ENCODE measurements around the gene SNX5.

The SNX5 gene

DNA sequence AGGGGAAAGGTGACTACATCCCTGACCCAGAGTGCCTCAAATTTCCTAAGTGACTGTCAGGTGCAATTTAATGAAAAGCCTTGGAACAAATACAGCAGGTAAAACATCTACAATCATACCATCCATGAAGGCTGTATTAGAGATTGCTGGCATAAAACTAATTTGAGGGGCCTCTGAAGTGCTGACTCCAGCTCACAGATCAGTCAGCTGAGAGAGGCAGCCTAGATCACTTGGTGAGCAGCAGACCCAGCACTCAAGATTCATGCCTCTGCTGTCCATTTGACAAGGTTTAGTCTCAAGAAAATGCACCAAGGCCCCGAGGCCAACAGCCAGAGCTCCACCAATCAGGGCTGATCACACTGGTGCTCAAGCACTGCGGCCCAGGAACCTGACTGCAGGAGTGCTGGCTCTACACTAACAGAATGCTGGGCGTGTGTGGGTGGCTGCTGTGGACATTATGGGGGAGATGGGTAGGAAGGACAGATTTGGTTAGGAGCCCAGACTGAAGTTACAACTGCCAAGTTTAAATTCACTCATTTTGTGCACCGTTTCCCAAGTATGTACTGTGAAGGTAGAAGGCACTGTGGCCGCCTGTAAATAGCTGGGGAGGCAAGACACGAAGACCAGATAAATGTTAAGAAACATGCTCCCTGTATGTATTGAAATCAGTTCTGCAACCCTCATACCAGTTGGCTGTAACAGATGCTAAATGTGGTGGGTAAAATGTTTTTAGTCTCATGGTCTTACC is 28.2 kb downstream of the SNX5 start:
- in situ Hi-C loops (cut with HindIII; ENCODE audit: low pct_unique_long_range_greater_than_20kb, low sequenced_read_pairs), result no loop called here
- no peak for DNase-seq (ENCODE audit: low read depth in 1 of 2, low spot score in 1 of 2)

DNA sequence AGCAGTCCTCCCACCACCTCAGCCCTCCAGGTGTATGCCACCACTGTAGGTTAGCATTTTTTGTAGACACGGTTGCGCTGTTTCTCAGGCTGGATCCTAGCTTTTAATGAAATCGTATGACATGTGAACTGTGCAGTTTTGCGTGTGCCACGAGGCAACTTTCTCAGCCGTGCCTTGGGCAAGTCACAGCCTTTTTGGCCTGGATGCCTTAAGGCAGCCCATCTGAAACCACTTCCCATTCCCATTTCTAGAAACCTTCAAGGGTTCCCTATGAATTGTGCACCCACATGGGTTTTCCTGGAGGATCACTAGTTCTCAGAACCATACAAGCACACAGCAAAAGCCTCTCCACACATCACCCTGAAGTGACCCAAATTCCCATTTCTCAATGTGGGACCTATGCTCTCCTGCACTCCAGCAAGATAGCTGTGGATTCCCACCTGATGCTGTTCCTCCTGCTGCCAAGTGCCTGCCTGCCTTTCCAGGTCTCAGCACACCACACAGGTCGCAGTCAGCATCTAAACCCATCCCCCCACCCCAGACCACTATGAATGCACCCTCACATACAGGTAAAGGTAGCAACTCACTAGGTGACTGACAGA is 28.9 kb downstream of the SNX5 start:
- no peak for DNase-seq (ENCODE audit: low read depth in 1 of 2, low spot score in 1 of 2)
- no peak for TF ChIP-seq JUND (IDR thresholded peaks at IDR 0.05; ENCODE audit: low read depth)
- in situ Hi-C loops (cut with HindIII; ENCODE audit: low pct_unique_long_range_greater_than_20kb, low sequenced_read_pairs), result no loop called here

More for the DNA sequence above, 28.2 kb downstream of the SNX5 start:
- TF ChIP-seq JUND (IDR thresholded peaks at IDR 0.05; ENCODE audit: low read depth), result no peak

DNA sequence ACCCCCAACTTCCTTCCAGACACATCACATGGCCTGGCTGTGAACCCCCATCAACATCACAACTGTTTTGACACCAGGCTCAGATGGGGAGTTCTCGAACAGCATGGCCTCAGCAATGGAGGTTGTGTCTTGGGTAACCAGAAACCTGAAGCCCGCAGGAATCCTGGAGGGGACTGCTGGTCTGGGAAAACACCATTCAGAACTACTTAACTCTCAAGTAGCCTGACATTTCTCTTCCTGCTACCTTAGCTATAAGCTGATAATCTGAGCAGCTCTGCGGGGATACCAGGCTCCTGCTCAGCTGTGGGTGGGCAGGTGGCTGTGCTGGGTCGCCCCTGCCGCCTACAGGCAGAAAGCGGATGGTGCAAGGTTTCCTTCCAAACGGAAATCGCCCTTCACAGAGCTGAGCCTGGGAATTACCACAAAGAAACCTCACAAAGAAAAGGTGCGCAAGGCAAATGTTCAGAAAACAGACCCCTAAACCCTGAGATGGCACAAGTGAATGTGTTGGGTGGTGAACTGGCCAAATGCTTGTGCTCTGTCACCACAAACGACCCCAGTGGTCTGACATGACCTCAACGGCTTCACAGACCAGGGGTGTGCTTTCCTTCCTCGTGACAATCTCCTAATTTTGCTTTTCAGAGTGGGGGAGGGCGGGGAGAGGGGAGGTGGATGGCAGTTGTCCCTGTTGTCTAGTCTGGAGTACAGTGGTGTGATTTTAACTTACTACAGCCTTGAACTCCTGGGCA is 29.5 kb downstream of the SNX5 start:
- in situ Hi-C loops (cut with HindIII; ENCODE audit: low pct_unique_long_range_greater_than_20kb, low sequenced_read_pairs), result no loop called here
- TF ChIP-seq JUND (IDR thresholded peaks at IDR 0.05; ENCODE audit: low read depth), result no peak
- peak; percentile 37 to 63 for DNase-seq (ENCODE audit: low read depth in 1 of 2, low spot score in 1 of 2)

DNA sequence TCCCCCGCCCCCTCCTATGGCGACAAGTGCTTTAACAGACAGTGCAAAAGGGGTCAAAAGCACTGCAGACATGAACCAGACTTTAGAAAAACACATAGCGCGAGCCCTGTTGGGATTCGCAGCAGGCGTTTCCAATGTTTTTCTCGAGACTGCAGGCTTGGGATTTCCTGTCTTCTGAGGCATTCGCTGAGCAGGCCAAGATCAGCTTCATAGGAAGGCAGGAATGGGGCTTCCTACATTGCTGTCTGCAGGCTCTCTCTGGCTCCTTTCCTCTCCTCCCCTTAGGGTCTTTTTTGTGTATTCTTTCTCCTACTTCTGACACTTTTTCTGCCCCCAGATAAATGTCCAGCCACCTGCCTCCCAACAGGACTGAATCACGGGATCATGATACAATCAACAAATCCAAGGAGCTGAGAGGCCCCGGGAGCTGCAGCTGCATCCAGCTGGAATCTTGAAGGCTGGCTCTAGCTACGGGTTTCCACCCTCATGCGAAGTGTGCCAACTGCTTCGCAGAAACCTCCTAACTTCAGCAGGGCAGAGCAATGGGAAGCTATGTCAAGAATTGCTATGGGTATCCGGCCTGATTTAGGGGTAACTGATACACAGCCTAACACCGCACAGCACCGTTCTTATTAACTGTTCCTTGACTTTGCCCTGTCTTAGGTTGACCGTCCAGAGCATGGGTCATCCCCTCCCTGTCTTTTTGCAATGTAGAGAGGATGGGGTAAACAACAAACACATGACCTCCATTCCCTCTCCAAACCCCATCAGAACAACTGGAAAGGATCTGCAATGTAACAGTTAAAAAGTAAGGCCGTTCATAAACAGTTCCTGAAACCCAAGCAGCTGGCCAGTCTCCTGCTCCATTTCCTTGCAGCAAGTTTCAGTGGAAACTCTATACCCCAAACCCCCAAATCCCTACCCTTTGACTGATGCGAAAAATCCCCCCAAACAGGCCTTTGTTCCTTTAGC is 31.5 kb downstream of the SNX5 start:
- in situ Hi-C loops (cut with HindIII; ENCODE audit: low pct_unique_long_range_greater_than_20kb, low sequenced_read_pairs), result no loop called here
- no peak for TF ChIP-seq JUND (IDR thresholded peaks at IDR 0.05; ENCODE audit: low read depth)
- DNase-seq (ENCODE audit: low read depth in 1 of 2, low spot score in 1 of 2), result no peak

DNA sequence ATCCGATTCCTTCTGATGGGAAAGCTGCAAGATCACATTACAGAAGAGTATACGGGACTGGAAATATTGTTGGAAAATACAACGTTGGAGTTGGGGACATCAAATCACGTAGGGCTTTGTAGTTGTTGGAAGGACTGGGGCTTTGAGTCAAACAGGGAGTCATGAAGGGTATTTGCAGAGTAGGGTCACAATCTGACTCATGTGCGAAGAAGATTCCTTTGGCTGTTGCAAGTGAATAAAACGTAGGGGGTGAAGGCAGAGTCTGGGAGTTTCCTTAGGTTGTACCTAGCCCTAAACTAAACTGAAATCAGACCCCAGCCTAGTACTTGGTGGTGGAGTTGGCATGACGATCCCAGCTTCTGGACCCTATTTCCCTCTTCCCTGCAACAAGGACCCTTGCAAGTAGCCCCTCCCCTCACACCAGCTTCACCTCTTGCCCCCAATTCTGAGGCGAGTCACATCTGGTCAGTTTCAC is 32.3 kb downstream of the SNX5 start:
- in situ Hi-C loops (cut with HindIII; ENCODE audit: low pct_unique_long_range_greater_than_20kb, low sequenced_read_pairs), result no loop called here
- no peak for TF ChIP-seq JUND (IDR thresholded peaks at IDR 0.05; ENCODE audit: low read depth)
- no peak for DNase-seq (ENCODE audit: low read depth in 1 of 2, low spot score in 1 of 2)

DNA sequence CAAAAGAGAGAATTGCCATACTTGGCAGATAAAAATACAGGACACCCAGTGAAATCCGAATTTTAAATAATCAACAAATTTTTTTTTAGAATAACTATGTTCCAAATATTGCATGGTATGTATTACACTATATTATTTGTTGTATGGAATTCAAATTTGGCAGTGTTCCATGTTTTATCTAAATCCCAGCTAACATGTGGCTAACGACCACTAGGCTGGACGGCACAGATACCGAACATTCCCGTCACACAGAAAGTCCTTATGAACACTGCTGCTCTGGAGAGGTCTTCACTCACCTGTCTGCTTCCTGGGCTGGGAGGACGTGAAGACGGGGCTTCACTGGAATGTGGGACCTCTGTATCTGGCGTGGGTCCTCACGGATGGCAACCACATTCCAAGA is 32.8 kb downstream of the SNX5 start:
- in situ Hi-C loops (cut with HindIII; ENCODE audit: low pct_unique_long_range_greater_than_20kb, low sequenced_read_pairs), result no loop called here
- DNase-seq (ENCODE audit: low read depth in 1 of 2, low spot score in 1 of 2), result no peak
- TF ChIP-seq JUND (IDR thresholded peaks at IDR 0.05; ENCODE audit: low read depth), result no peak

DNA sequence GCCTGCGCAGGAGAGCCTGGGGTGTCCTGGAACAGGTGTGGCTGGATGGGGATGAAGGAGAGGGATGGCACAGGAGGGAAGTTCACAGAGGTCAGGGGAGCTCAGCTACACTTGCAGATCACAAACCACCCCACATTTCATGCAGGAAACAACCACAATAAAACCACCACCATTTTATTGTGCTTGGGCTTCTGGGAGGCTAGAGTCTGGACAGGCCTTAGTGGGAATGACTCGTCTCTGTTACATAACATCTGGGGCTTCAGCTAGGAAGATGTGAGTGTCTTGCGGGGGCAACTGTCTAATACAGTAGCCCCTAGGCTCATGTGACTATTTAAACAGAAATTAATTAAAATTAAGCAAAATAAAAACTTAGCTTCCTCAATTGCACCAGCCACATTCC is 33.4 kb downstream of the SNX5 start:
- in situ Hi-C loops (cut with HindIII; ENCODE audit: low pct_unique_long_range_greater_than_20kb, low sequenced_read_pairs), result no loop called here
- DNase-seq (ENCODE audit: low read depth in 1 of 2, low spot score in 1 of 2), result no peak
- TF ChIP-seq JUND (IDR thresholded peaks at IDR 0.05; ENCODE audit: low read depth), result no peak

DNA sequence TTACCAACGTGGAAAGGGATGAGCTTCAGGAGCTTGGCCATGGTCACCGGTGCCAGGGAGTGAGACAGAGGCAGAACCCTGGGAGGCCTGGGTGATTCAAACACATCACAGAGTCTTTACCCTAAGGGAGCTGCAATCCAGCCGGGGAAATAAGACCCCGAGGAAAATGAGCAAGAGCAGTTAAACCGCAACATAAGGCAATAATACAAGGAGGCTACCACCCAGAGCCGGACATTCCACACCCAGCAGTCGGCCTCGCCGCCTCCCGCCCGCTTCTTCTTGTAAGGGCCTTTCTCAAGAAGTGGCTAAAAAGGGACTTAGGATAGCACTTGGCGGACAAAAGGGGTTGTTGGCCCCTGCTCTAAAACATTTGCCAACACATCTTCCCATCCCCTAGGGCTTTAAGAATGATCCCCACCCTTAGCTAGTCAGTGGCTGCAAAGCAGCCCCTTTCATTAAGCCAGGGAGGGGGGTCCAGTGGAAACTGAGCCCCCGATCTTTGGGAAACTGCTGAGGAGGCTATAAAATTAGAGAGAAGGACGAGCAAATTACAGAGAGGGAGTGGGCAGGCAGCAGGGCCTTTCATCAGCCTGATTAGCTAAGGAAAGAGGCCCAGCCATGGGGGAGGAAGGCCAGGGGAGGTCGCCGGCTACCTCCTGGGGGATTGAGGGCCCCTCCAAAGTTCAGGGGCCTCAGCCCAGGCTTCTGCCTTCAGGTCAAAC is 34.3 kb downstream of the SNX5 start:
- in situ Hi-C loops (cut with HindIII; ENCODE audit: low pct_unique_long_range_greater_than_20kb, low sequenced_read_pairs), result no loop called here
- no peak for TF ChIP-seq JUND (IDR thresholded peaks at IDR 0.05; ENCODE audit: low read depth)
- DNase-seq (ENCODE audit: low read depth in 1 of 2, low spot score in 1 of 2), result no peak

DNA sequence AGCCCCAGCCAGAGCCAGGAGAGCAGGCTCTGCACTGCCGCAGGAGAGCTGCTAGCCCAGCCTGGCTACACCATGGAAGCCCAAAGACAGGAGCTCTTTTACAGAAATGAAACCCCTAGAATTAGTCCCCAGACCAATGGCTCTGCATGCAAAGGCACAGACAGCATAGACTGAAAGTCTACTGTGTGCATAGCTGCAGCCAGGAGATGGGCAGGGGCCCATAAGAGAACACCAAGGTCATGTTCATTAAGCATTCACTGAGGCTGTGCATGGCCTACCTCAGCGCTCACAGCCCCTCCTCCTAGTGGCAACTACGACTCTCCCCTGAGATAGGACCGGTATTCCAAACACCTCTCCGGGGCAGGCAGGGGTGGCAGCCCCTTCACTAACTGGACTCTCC is 34.9 kb downstream of the SNX5 start:
- in situ Hi-C loops (cut with HindIII; ENCODE audit: low pct_unique_long_range_greater_than_20kb, low sequenced_read_pairs), result no loop called here
- DNase-seq (ENCODE audit: low read depth in 1 of 2, low spot score in 1 of 2), result no peak
- no peak for TF ChIP-seq JUND (IDR thresholded peaks at IDR 0.05; ENCODE audit: low read depth)

DNA sequence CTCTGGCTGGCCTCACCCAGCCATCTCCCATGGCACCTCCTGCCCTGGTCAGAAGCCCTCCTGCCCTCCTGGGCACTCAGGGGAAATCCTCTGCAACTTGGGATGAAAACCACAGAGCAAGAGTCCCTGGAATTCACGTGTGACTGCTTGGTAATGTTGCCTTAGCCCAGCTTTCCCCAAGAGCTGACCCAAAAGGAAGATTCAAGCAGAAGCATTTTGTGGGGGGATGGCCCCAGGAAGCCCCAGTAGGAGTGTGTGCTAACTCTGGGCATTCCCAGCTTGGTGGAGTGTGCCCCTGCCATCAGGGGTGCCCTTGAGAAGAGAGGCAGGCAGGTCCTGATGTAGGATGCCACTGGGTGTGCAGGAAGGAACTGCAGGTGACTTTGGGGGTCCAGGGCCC is 35.5 kb downstream of the SNX5 start:
- TF ChIP-seq JUND (IDR thresholded peaks at IDR 0.05; ENCODE audit: low read depth), result no peak
- in situ Hi-C loops (cut with HindIII; ENCODE audit: low pct_unique_long_range_greater_than_20kb, low sequenced_read_pairs), result no loop called here
- DNase-seq (ENCODE audit: low read depth in 1 of 2, low spot score in 1 of 2), result no peak

DNA sequence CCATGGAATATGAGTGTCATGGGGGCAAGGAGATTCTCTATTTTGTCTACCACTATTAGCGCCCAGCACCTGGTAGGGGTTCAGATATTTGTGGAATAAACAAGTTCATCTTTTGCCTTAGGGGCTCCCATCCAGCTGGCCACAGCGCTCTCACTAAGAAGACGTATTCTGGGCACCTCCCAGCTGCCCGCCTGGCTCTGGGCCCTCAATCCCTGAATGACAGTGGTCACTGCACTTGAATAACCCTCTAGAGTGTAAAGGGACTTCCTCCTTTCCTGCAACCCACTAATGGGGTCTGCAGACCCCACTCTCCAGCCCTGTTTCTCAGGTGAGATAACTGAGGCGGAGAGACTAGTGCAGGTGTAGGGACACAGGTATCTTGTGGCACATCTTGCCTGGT is 36.2 kb downstream of the SNX5 start:
- in situ Hi-C loops (cut with HindIII; ENCODE audit: low pct_unique_long_range_greater_than_20kb, low sequenced_read_pairs), result no loop called here
- no peak for TF ChIP-seq JUND (IDR thresholded peaks at IDR 0.05; ENCODE audit: low read depth)

More for the DNA sequence above, 36.2 kb downstream of the SNX5 start:
- no peak for DNase-seq (ENCODE audit: low read depth in 1 of 2, low spot score in 1 of 2)
